HAP-1 (cell line): ENCODE data around the gene SLCO1B3.

Experiments used
- DNase-seq, 2 experiments: peaks; one replicate each; pipeline ENCODE4 v3.0.0-alpha.2; 2016 to 2020; ENCODE audit warnings: low spot score in 2 of 2
- H3K27me3 ChIP-seq: fragments of 250-450 bp; sonication (Bioruptor Pico); 2 replicates; pipeline ENCODE4 v1.5.1; 2020; ENCODE audit warnings: low read depth, mild to moderate bottlenecking, moderate library complexity
- H3K36me3 ChIP-seq: fragments of 250-450 bp; sonication (Bioruptor Pico); replicated peaks from 2 replicates; pipeline ENCODE4 v1.5.1; 2020; ENCODE audit warnings: mild to moderate bottlenecking
- H3K4me1 ChIP-seq: fragments of 250-450 bp; sonication (Bioruptor Pico); 2 replicates; pipeline ENCODE4 v1.5.1; 2020; ENCODE audit warnings: mild to moderate bottlenecking
- H3K4me3 ChIP-seq: fragments of 250-450 bp; sonication (Bioruptor Pico); 2 replicates; pipeline ENCODE4 v1.5.1; 2020; ENCODE audit warnings: mild to moderate bottlenecking, moderate library complexity
- H3K9me3 ChIP-seq: fragments of 250-450 bp; sonication (Bioruptor Pico); 2 replicates; pipeline ENCODE4 v1.5.1; 2020; ENCODE audit warnings: mild to moderate bottlenecking, moderate library complexity
- in situ Hi-C: fragments of 300-500 bp; cut with MboI; formaldehyde crosslinking; loops from 3 replicates; pipeline ENCODE4 v1.14.3; 2020; ENCODE audit warnings: low sequenced_read_pairs, inconsistent platforms, mixed read lengths

SLCO1B3 gene

DNA sequence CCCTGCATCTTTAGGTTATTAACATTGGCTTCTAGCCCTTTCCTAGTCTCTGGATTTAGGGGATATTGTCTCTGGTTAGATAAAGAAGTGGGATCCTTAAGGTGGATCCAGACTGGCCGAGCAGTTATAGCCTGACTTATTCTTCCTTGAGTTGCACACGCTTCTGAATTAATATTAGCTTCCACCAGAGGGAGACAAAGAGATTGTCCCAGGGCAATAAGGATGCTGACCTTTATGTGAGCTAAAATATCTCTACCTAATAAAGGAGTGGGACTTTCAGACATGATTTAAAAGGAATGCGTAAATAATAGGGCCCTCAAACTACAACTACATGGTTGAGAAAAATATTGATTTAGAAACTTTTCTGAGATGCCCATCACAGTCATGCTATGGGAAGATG, 139.7 kb downstream of the SLCO1B3 start:
- Histone ChIP-seq H3K4me3 (no peak overlapping the region), H3K4me1 (no peaks in the 10 kb centered on the region), H3K9me3 (no peaks in the 10 kb centered on the region), H3K27me3 (no peaks in the 10 kb centered on the region), H3K36me3 (no peaks in the 10 kb centered on the region)
- in situ Hi-C loops: no loop called here
- DNase-seq: peak in 1 of 2 experiments; percentile 36

DNA sequence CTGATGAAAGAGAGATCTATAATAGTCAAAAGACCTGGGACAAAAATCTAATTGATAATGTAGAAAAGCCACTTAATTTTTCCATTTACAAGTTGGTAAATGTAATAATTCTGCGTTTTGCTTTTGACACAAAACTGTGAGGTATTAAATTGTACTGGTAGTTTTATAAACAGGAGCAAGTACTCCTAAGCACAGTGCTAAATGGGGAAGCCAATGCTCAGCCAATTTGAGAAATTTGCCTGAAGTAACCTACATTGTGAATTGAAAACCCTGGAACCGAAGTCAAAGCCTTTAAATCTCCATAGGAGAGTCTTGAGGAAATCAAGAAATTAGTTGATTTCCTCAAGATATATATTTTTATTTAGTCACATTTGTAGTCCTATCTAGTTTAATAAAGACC, 152.8 kb downstream of the SLCO1B3 start:
- in situ Hi-C loops: no loop called here
- no peak for DNase-seq
- H3K4me1 ChIP-seq: no peaks in the 10 kb centered on the region

GRCh38 chr12:20963762-20964161, 153.3 kb downstream of the SLCO1B3 start:
- no peaks in the 10 kb centered on the region for H3K4me1 ChIP-seq
- no peaks in the 10 kb centered on the region for H3K9me3 ChIP-seq
- DNase-seq: no peak
- in situ Hi-C loops: no loop called here
- no peaks in the 10 kb centered on the region for H3K36me3 ChIP-seq
- no peak overlapping the region for H3K4me3 ChIP-seq
- no peaks in the 10 kb centered on the region for H3K27me3 ChIP-seq

More for the DNA sequence above, 152.8 kb downstream of the SLCO1B3 start:
- Histone ChIP-seq H3K36me3 (no peaks in the 10 kb centered on the region), H3K9me3 (no peaks in the 10 kb centered on the region), H3K27me3 (no peaks in the 10 kb centered on the region), H3K4me3 (no peak overlapping the region)
